Trophoblast cell (in vitro differentiated cells and primary cell): ENCODE measurements around the gene KLF2.

Experiments used
- DNase-seq, 2 donors: peaks; one replicate each; pipeline ENCODE4 v3.0.0-alpha.2; 2016
- H2AFZ ChIP-seq: 2 replicates; pipeline ENCODE4 v1.6.1; 2013; ENCODE audit warnings: low read length, moderate library complexity, mild to moderate bottlenecking; ENCODE audit not compliant: insufficient read depth, poor library complexity
- H2AK5ac ChIP-seq: 2 replicates; pipeline ENCODE4 v1.6.1; 2013; ENCODE audit warnings: mild to moderate bottlenecking, low read length
- H2BK120ac ChIP-seq: 2 replicates; pipeline ENCODE4 v1.6.1; 2013; ENCODE audit warnings: low read length, mild to moderate bottlenecking, moderate library complexity; ENCODE audit not compliant: insufficient read depth, poor library complexity
- H2BK12ac ChIP-seq: 2 replicates; pipeline ENCODE4 v1.6.1; 2013; ENCODE audit warnings: mild to moderate bottlenecking, low read length, moderate library complexity
- H2BK5ac ChIP-seq: 2 replicates; pipeline ENCODE4 v1.6.1; 2013; ENCODE audit warnings: low read length, low read depth, moderate library complexity, mild to moderate bottlenecking; ENCODE audit not compliant: poor library complexity
- H3K14ac ChIP-seq: 2 replicates; pipeline ENCODE4 v1.6.1; 2013; ENCODE audit warnings: mild to moderate bottlenecking, low read length
- H3K18ac ChIP-seq: 2 replicates; pipeline ENCODE4 v1.6.1; 2013; ENCODE audit warnings: mild to moderate bottlenecking, low read length
- H3K23ac ChIP-seq: 2 replicates; pipeline ENCODE4 v1.6.1; 2013; ENCODE audit warnings: low read length
- H3K27ac ChIP-seq: 2 replicates; pipeline ENCODE4 v1.5.1; 2013; ENCODE audit warnings: low read depth, mild to moderate bottlenecking, inconsistent platforms, low read length, moderate library complexity
- H3K27me3 ChIP-seq: 2 replicates; pipeline ENCODE4 v1.6.1; 2013; ENCODE audit warnings: inconsistent platforms, mild to moderate bottlenecking, low read length, moderate library complexity; ENCODE audit not compliant: insufficient read depth
- H3K36me3 ChIP-seq, 2 experiments: 1 replicate in 1 of 2; 2 replicates in 1 of 2; pipeline ENCODE4 v1.6.1; 2013; ENCODE audit warnings: low read length in 2 of 2, mild to moderate bottlenecking in 2 of 2, moderate library complexity in 1 of 2; ENCODE audit not compliant: insufficient read depth in 2 of 2, control insufficient read depth in 1 of 2
- H3K4ac ChIP-seq: 2 replicates; pipeline ENCODE4 v1.6.1; 2013; ENCODE audit warnings: low read depth, mild to moderate bottlenecking, low read length, moderate library complexity
- H3K4me1 ChIP-seq, 2 experiments: 1 replicate in 1 of 2; 2 replicates in 1 of 2; pipeline ENCODE4 v1.6.1; 2013; ENCODE audit warnings: low read length in 2 of 2, mild to moderate bottlenecking in 2 of 2, moderate library complexity in 1 of 2; ENCODE audit not compliant: insufficient read depth in 2 of 2, control insufficient read depth in 1 of 2
- H3K4me2 ChIP-seq: 2 replicates; pipeline ENCODE4 v1.6.1; 2013; ENCODE audit warnings: inconsistent platforms, mild to moderate bottlenecking, low read length, moderate library complexity
- H3K4me3 ChIP-seq: 2 replicates; pipeline ENCODE4 v1.5.1; 2013; ENCODE audit warnings: mild to moderate bottlenecking, low read depth, low read length, inconsistent platforms
- H3K79me1 ChIP-seq: one replicate; pipeline ENCODE4 v1.6.1; 2013; ENCODE audit warnings: low read length
- H3K79me2 ChIP-seq: 2 replicates; pipeline ENCODE4 v1.6.1; 2013; ENCODE audit warnings: low read length, mild to moderate bottlenecking; ENCODE audit not compliant: control insufficient read depth, insufficient read depth, poor library complexity
- H3K9ac ChIP-seq: 2 replicates; pipeline ENCODE4 v1.6.1; 2013; ENCODE audit warnings: mild to moderate bottlenecking, low read length
- H3K9me3 ChIP-seq: 2 replicates; pipeline ENCODE4 v1.6.1; 2013; ENCODE audit warnings: low read depth, mild to moderate bottlenecking, control low read depth, inconsistent platforms, low read length; ENCODE audit not compliant: insufficient read depth
- H4K12ac ChIP-seq: 2 replicates; pipeline ENCODE4 v1.6.1; 2013; ENCODE audit warnings: low read depth, mild to moderate bottlenecking, low read length, moderate library complexity
- H4K8ac ChIP-seq: 2 replicates; pipeline ENCODE4 v1.6.1; 2013; ENCODE audit warnings: low read depth, mild to moderate bottlenecking, low read length, moderate library complexity
- H4K91ac ChIP-seq: one replicate; pipeline ENCODE4 v1.6.1; 2013; ENCODE audit warnings: low read depth, mild to moderate bottlenecking, low read length, moderate library complexity
- WGBS: extraction: QIAGEN DNeasy Blood & Tissue Kit; methylation state at CpG from one replicate; pipeline ENCODE4 v1.1.7; 2013; ENCODE audit warnings: missing lambda C conversion rate; ENCODE audit not compliant: insufficient read length, insufficient coverage; ENCODE audit errors: extremely low coverage; 5-methylcytosine and 5-hydroxymethylcytosine counted together

Gene KLF2

GRCh38 chr19:16373532-16373931 is 48.9 kb downstream of the KLF2 start:
- Histone ChIP-seq H3K18ac (no peak overlapping the region), H3K79me2 (no peaks in the 10 kb centered on the region), H3K9me3 (peaks cover 4% of the 10 kb centered on the region), H3K4ac (no peak overlapping the region), H3K36me3 (peaks cover 43 to 47% of the 10 kb centered on the region in 2 experiments), H3K14ac (no peak overlapping the region), H3K27me3 (no peaks in the 10 kb centered on the region), H4K12ac (no peak overlapping the region), H2BK12ac (no peak overlapping the region), H3K4me3 (no peak overlapping the region), H4K91ac (no peak overlapping the region), H2BK120ac (no peak overlapping the region), H3K27ac (no peak overlapping the region), H2BK5ac (no peak overlapping the region), H3K79me1 (no peaks in the 10 kb centered on the region), H2AK5ac (no peak overlapping the region), H2AFZ (no peak overlapping the region), H3K4me1 (no peaks in the 10 kb centered on the region), H3K23ac (no peak overlapping the region), H3K4me2 (no peak overlapping the region), H4K8ac (no peak overlapping the region), H3K9ac (no peak overlapping the region)
- DNase-seq = no peak
- WGBS = no CpG with 5 or more reads among the region's 12 CpGs

GRCh38 chr19:16373989-16374388 is 49.4 kb downstream of the KLF2 start:
- H4K91ac ChIP-seq = no peak overlapping the region
- WGBS = no CpG with 5 or more reads among the region's 8 CpGs

GRCh38 chr19:16374436-16374835 is 49.8 kb downstream of the KLF2 start:
- Histone ChIP-seq H4K91ac (no peak overlapping the region), H3K9ac (no peak overlapping the region), H3K79me2 (no peaks in the 10 kb centered on the region), H3K4me1 (no peaks in the 10 kb centered on the region), H4K8ac (no peak overlapping the region), H3K27me3 (no peaks in the 10 kb centered on the region), H3K36me3 (peaks cover 43 to 47% of the 10 kb centered on the region in 2 experiments), H3K79me1 (no peaks in the 10 kb centered on the region), H3K9me3 (peaks cover 4% of the 10 kb centered on the region), H2BK120ac (no peak overlapping the region), H2BK5ac (no peak overlapping the region), H3K27ac (no peak overlapping the region), H3K4ac (no peak overlapping the region), H3K4me3 (no peak overlapping the region), H3K18ac (no peak overlapping the region), H2BK12ac (no peak overlapping the region), H2AFZ (no peak overlapping the region), H4K12ac (no peak overlapping the region), H3K14ac (no peak overlapping the region), H3K23ac (no peak overlapping the region), H2AK5ac (no peak overlapping the region), H3K4me2 (no peak overlapping the region)
- DNase-seq = no peak
- WGBS = no CpG with 5 or more reads among the region's 13 CpGs

More at GRCh38 chr19:16373989-16374388, 49.4 kb downstream of the KLF2 start:
- Histone ChIP-seq H3K14ac (no peak overlapping the region), H4K12ac (no peak overlapping the region), H3K18ac (no peak overlapping the region), H3K4ac (no peak overlapping the region), H3K9ac (no peak overlapping the region), H3K9me3 (peaks cover 4% of the 10 kb centered on the region), H2AFZ (no peak overlapping the region), H2BK120ac (no peak overlapping the region), H2AK5ac (no peak overlapping the region), H2BK5ac (no peak overlapping the region), H3K36me3 (peaks cover 43 to 47% of the 10 kb centered on the region in 2 experiments), H3K27ac (no peak overlapping the region), H3K27me3 (no peaks in the 10 kb centered on the region), H3K79me2 (no peaks in the 10 kb centered on the region), H2BK12ac (no peak overlapping the region), H4K8ac (no peak overlapping the region), H3K4me1 (no peaks in the 10 kb centered on the region), H3K4me3 (no peak overlapping the region), H3K23ac (no peak overlapping the region), H3K4me2 (no peak overlapping the region), H3K79me1 (no peaks in the 10 kb centered on the region)
- DNase-seq = no peak

GRCh38 chr19:16375157-16375935 is 50.7 kb downstream of the KLF2 start:
- H3K14ac ChIP-seq = no peak overlapping the region
- H3K27me3 ChIP-seq = no peaks in the 10 kb centered on the region
- peaks cover 4% of the 10 kb centered on the region for H3K9me3 ChIP-seq
- H2AFZ ChIP-seq = no peak overlapping the region
- H3K4me1 ChIP-seq = no peaks in the 10 kb centered on the region
- no peak for DNase-seq
- no peak overlapping the region for H2BK5ac ChIP-seq
- H4K91ac ChIP-seq = no peak overlapping the region
- no peak overlapping the region for H2BK120ac ChIP-seq
- H3K79me1 ChIP-seq = no peaks in the 10 kb centered on the region
- no peak overlapping the region for H3K18ac ChIP-seq
- no peak overlapping the region for H3K4me3 ChIP-seq
- no CpG with 5 or more reads among the region's 14 CpGs for WGBS
- no peak overlapping the region for H3K4me2 ChIP-seq
- H4K12ac ChIP-seq = no peak overlapping the region
- H2BK12ac ChIP-seq = no peak overlapping the region
- H4K8ac ChIP-seq = no peak overlapping the region
- no peak overlapping the region for H3K23ac ChIP-seq
- no peaks in the 10 kb centered on the region for H3K79me2 ChIP-seq
- no peak overlapping the region for H3K27ac ChIP-seq
- H3K9ac ChIP-seq = no peak overlapping the region
- no peak overlapping the region for H2AK5ac ChIP-seq
- H3K4ac ChIP-seq = no peak overlapping the region
- peaks cover 43 to 47% of the 10 kb centered on the region in 2 experiments for H3K36me3 ChIP-seq
